Measurements from ENCODE around the gene ATP10B.

ATP10B gene

GRCh38 chr5:160513485-160513884 is 338.5 kb downstream of the ATP10B start:
- DNase-seq (ENCODE audit: low spot score) = no peak
